Stimulated activated CD8-positive, alpha-beta memory T cell treated with anti-CD3 and anti-CD28 coated beads, Interleukin-15, amount 100 ng/mL, for 48 hours (primary cell): ENCODE results near the gene PGPEP1.
"Not testable (repeated sequence)": the region's sequence is repeated elsewhere in the genome, so short reads cannot be mapped to it uniquely, and the experiment has no call there.

Source experiments
- DNase-seq, 2 donors: peaks; one replicate each; pipeline ENCODE4 v3.0.0-alpha.2; 2020; ENCODE audit warnings: low read depth in 2 of 2

PGPEP1 gene

GRCh38 chr19:18332917-18333530, 7.4 kb upstream of the PGPEP1 start:
- DNase-seq, result no peak

GRCh38 chr19:18333680-18334079, 6.7 kb upstream of the PGPEP1 start:
- DNase-seq, result no peak

GRCh38 chr19:18336121-18336520, 4.3 kb upstream of the PGPEP1 start:
- no peak for DNase-seq

- no peak for DNase-seq
Observed at GRCh38 chr19:18338541-18338940, 1.9 kb upstream of the PGPEP1 start.

GRCh38 chr19:18339723-18340122, 675 bp upstream of the PGPEP1 start:
- DNase-seq, result no peak

- DNase-seq, result peak; percentile 61 to 63
Observed at GRCh38 chr19:18340990-18341868, 831 bp downstream of the PGPEP1 start.

GRCh38 chr19:18342090-18342632, 1.8 kb downstream of the PGPEP1 start:
- DNase-seq, result no peak

GRCh38 chr19:18344582-18344950, 4.2 kb downstream of the PGPEP1 start:
- DNase-seq, result no peak

GRCh38 chr19:18345296-18345695, 4.9 kb downstream of the PGPEP1 start:
- DNase-seq, result no peak

GRCh38 chr19:18346091-18346490, 5.7 kb downstream of the PGPEP1 start:
- no peak for DNase-seq

- DNase-seq, result no peak
Observed at GRCh38 chr19:18348171-18348570, 7.8 kb downstream of the PGPEP1 start.

- not testable (repeated sequence) for DNase-seq
Observed at GRCh38 chr19:18348818-18349339, 8.5 kb downstream of the PGPEP1 start.

GRCh38 chr19:18349524-18350128, 9.2 kb downstream of the PGPEP1 start:
- no peak for DNase-seq

- no peak for DNase-seq
Observed at GRCh38 chr19:18350490-18350889, 10.1 kb downstream of the PGPEP1 start.

GRCh38 chr19:18351544-18351943, 11.1 kb downstream of the PGPEP1 start:
- DNase-seq, result no peak

- no peak for DNase-seq
Observed at GRCh38 chr19:18353378-18354005, 13.1 kb downstream of the PGPEP1 start.

- not testable (repeated sequence) for DNase-seq
Observed at GRCh38 chr19:18354743-18355142, 14.3 kb downstream of the PGPEP1 start.

- DNase-seq, result no peak
Observed at GRCh38 chr19:18357041-18357440, 16.6 kb downstream of the PGPEP1 start.

- no peak for DNase-seq
Observed at GRCh38 chr19:18361646-18362045, 21.2 kb downstream of the PGPEP1 start.

GRCh38 chr19:18362934-18363542, 22.6 kb downstream of the PGPEP1 start:
- DNase-seq, result no peak

GRCh38 chr19:18363787-18364186, 23.4 kb downstream of the PGPEP1 start:
- no peak for DNase-seq
